Osteocyte (in vitro differentiated cells): ENCODE data around the gene BATF3. TPM values are rescaled to one million over a fixed set of nuclear protein-coding genes. Genes with fewer than 3 reads are reported as not detected.
A peak's percentile ranks its signal among the peaks of the same experiment; 100 is the strongest.

ENCODE experiments used
- DNase-seq: peaks from one replicate; pipeline ENCODE4 v3.0.0; 2021; ENCODE audit warnings: mixed read lengths; ENCODE audit not compliant: unreplicated experiment; ENCODE audit errors: extremely low spot score
- H3K27ac Mint-ChIP-seq: one replicate; pipeline ENCODE4 v1.8.0; 2021; ENCODE audit warnings: mild to moderate bottlenecking, mixed read lengths; ENCODE audit not compliant: unreplicated experiment
- H3K27me3 Mint-ChIP-seq: one replicate; pipeline ENCODE4 v1.8.0; 2021; ENCODE audit warnings: mixed read lengths; ENCODE audit not compliant: unreplicated experiment
- H3K36me3 Mint-ChIP-seq: one replicate; pipeline ENCODE4 v1.8.0; 2021; ENCODE audit warnings: mixed read lengths; ENCODE audit not compliant: unreplicated experiment
- H3K4me1 Mint-ChIP-seq: one replicate; pipeline ENCODE4 v1.8.0; 2021; ENCODE audit warnings: mixed read lengths; ENCODE audit not compliant: unreplicated experiment
- H3K4me3 Mint-ChIP-seq: one replicate; pipeline ENCODE4 v1.8.0; 2021; ENCODE audit warnings: mild to moderate bottlenecking, moderate library complexity, mixed read lengths; ENCODE audit not compliant: unreplicated experiment
- H3K9me3 Mint-ChIP-seq: one replicate; pipeline ENCODE4 v1.8.0; 2021; ENCODE audit warnings: mixed read lengths; ENCODE audit not compliant: unreplicated experiment
- CTCF ChIP-seq: fragments of 200-600 bp; sonication (generic); IDR thresholded peaks from 2 replicates; pipeline ENCODE4 v1.5.0; 2021; ENCODE audit warnings: antibody characterized with exemption, mild to moderate bottlenecking, moderate library complexity
- total RNA-seq: library from RNA; stranded (reverse); gene quantifications from 2 replicates; pipeline ENCODE4 v1.2.1, GENCODE V29; 2021

Gene BATF3
- total RNA-seq, 1 donor from 2014 or later: 0.56 TPM

GRCh38 chr1:212686591-212686990 lies 13.0 kb downstream of the BATF3 start:
- Mint-ChIP-seq H3K36me3 (peaks cover 2% of the 10 kb centered on the region), H3K27ac (no peak overlapping the region), H3K9me3 (no peaks in the 10 kb centered on the region), H3K27me3 (no peaks in the 10 kb centered on the region), H3K4me3 (no peak overlapping the region), H3K4me1 (no peaks in the 10 kb centered on the region)
- DNase-seq: peak; percentile 73
- TF ChIP-seq CTCF: no peak

GRCh38 chr1:212686069-212686468 lies 13.6 kb downstream of the BATF3 start:
- Mint-ChIP-seq H3K4me3 (no peak overlapping the region), H3K9me3 (no peaks in the 10 kb centered on the region), H3K4me1 (no peaks in the 10 kb centered on the region)

GRCh38 chr1:212685429-212685828 lies 14.2 kb downstream of the BATF3 start:
- peaks cover 5% of the 10 kb centered on the region for H3K27me3 Mint-ChIP-seq
- DNase-seq: peak; percentile 48
- TF ChIP-seq CTCF: no peak
- H3K36me3 Mint-ChIP-seq: peaks cover 2% of the 10 kb centered on the region
- H3K4me1 Mint-ChIP-seq: no peaks in the 10 kb centered on the region
- H3K4me3 Mint-ChIP-seq: no peak overlapping the region
- H3K9me3 Mint-ChIP-seq: no peaks in the 10 kb centered on the region
- no peak overlapping the region for H3K27ac Mint-ChIP-seq

More at GRCh38 chr1:212686069-212686468, 13.6 kb downstream of the BATF3 start:
- Mint-ChIP-seq H3K27ac (no peak overlapping the region), H3K36me3 (peaks cover 2% of the 10 kb centered on the region), H3K27me3 (peaks cover 1% of the 10 kb centered on the region)
- DNase-seq: peak; percentile 40
- no peak for TF ChIP-seq CTCF

GRCh38 chr1:212684521-212685090 lies 15.0 kb downstream of the BATF3 start:
- Mint-ChIP-seq H3K4me1 (no peaks in the 10 kb centered on the region), H3K27me3 (peaks cover 5% of the 10 kb centered on the region)
- TF ChIP-seq CTCF: no peak

GRCh38 chr1:212684076-212684475 lies 15.6 kb downstream of the BATF3 start:
- no peak for TF ChIP-seq CTCF
- peaks cover 8% of the 10 kb centered on the region for H3K27me3 Mint-ChIP-seq
- no peak overlapping the region for H3K27ac Mint-ChIP-seq
- H3K4me1 Mint-ChIP-seq: no peaks in the 10 kb centered on the region
- H3K4me3 Mint-ChIP-seq: no peak overlapping the region
- no peaks in the 10 kb centered on the region for H3K9me3 Mint-ChIP-seq
- H3K36me3 Mint-ChIP-seq: peaks cover 2% of the 10 kb centered on the region
- peak; percentile 17 for DNase-seq

More at GRCh38 chr1:212684521-212685090, 15.0 kb downstream of the BATF3 start:
- H3K27ac Mint-ChIP-seq: no peak overlapping the region
- peaks cover 2% of the 10 kb centered on the region for H3K36me3 Mint-ChIP-seq
- H3K9me3 Mint-ChIP-seq: no peaks in the 10 kb centered on the region
- DNase-seq: peak; percentile 62
- H3K4me3 Mint-ChIP-seq: no peak overlapping the region
